Measurements from ENCODE around the gene PRICKLE4. TPM values are rescaled to one million over a fixed set of nuclear protein-coding genes. Genes with fewer than 3 reads are reported as not detected.
A peak's percentile ranks its signal among the peaks of the same experiment; 100 is the strongest.

Gene PRICKLE4
- total RNA-seq, 1 donor from 2014 or later, result 2.3 TPM

DNA sequence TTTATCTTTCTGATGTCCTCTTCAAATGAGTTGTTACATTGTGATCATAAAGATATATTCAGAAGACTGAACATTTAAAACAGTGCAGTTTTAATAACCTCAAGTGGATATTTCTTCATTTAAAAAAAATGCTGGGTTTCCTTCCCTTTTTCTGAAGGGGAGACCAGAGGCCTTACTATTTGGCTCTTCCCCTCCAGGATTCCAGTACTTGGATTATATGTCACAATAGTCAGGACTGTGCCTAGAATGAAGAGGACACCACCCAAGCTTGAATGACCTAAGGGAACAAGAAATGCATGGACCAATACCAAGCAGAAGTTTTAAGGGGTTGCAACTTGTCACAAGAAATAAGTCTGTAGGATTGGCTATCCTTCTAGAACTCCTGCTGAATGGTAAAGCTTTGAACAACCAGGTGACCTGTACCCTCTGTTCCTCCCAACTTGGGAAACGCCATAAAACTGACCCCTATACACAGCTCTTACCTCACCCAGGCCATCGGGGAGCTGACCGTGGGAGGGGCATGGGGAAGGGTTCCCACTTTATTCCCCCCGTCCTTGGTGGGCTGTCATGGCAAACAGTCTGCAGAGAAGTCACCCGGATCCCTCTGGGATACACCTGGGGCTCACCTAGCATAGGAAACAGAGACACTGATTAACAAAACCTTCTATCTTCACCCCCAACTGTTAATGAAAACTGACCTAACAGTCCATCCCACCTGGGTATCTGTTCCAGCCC, 2.9 kb upstream of the PRICKLE4 start:
- H3K9me3 Mint-ChIP-seq (ENCODE audit: unreplicated experiment), result no peaks in the 10 kb centered on the region
- no peaks in the 10 kb centered on the region for H3K27me3 Mint-ChIP-seq (ENCODE audit: unreplicated experiment)
- peak overlapping the region; percentile 14 for H3K4me3 Mint-ChIP-seq (ENCODE audit: unreplicated experiment)
- peaks cover 23% of the 10 kb centered on the region for H3K4me1 Mint-ChIP-seq (ENCODE audit: unreplicated experiment)
- H3K36me3 Mint-ChIP-seq (ENCODE audit: unreplicated experiment), result peaks cover 2% of the 10 kb centered on the region
- no peak overlapping the region for H3K27ac Mint-ChIP-seq (ENCODE audit: unreplicated experiment)
- no peak for DNase-seq (ENCODE audit: extremely low spot score, unreplicated experiment)
- TF ChIP-seq, protein P1, sequence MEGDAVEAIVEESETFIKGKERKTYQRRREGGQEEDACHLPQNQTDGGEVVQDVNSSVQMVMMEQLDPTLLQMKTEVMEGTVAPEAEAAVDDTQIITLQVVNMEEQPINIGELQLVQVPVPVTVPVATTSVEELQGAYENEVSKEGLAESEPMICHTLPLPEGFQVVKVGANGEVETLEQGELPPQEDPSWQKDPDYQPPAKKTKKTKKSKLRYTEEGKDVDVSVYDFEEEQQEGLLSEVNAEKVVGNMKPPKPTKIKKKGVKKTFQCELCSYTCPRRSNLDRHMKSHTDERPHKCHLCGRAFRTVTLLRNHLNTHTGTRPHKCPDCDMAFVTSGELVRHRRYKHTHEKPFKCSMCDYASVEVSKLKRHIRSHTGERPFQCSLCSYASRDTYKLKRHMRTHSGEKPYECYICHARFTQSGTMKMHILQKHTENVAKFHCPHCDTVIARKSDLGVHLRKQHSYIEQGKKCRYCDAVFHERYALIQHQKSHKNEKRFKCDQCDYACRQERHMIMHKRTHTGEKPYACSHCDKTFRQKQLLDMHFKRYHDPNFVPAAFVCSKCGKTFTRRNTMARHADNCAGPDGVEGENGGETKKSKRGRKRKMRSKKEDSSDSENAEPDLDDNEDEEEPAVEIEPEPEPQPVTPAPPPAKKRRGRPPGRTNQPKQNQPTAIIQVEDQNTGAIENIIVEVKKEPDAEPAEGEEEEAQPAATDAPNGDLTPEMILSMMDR (IDR thresholded peaks at IDR 0.05), result no peak

DNA sequence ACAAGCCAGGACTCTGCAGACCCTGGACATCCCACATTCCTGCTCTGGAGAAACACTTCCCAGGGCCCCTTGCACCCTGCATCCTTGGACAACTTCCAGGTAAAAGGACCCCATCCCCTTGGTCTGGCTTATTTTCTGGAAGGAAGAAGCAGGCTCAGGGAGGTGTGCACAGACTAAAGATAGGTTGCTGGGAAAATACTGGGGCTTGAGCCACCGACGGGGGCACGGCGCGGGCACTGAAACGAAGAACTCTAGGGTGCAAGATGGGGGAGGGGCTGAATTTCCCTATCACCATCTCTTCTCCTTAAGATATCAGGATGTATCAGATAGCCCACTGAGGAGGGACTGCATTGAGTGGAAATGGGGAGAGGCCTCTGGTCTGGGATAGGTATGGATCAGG, 1.7 kb upstream of the PRICKLE4 start:
- H3K9me3 Mint-ChIP-seq (ENCODE audit: unreplicated experiment), result no peaks in the 10 kb centered on the region
- H3K36me3 Mint-ChIP-seq (ENCODE audit: unreplicated experiment), result peaks cover 2% of the 10 kb centered on the region
- no peaks in the 10 kb centered on the region for H3K27me3 Mint-ChIP-seq (ENCODE audit: unreplicated experiment)
- peak overlapping the region; percentile 87 for H3K4me3 Mint-ChIP-seq (ENCODE audit: unreplicated experiment)
- H3K27ac Mint-ChIP-seq (ENCODE audit: unreplicated experiment), result peak overlapping the region; percentile 65
- TF ChIP-seq, protein P1 (IDR thresholded peaks at IDR 0.05), result no peak
- H3K4me1 Mint-ChIP-seq (ENCODE audit: unreplicated experiment), result peaks cover 23% of the 10 kb centered on the region
- no peak for DNase-seq (ENCODE audit: extremely low spot score, unreplicated experiment)

DNA sequence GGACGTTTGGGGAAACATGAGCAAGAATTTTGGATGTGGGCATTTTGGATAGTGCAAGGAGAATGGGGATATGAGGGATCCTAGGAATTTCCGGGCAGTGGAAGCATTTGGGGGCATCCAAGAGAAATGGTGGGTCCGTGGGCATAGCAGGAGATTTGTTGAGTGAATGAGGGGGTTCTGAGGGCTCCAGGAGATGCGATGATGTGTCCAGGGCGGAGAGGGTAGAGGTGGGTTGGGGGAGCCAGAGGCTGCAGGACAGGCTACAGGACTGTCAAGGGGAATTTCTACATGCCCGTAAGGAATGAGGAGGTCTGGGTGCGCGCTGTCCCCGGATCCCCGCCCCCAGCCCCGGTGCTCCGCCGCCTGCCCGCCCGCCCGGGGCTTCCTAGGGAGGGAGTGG, 1.2 kb upstream of the PRICKLE4 start:
- Mint-ChIP-seq H3K4me1 (ENCODE audit: unreplicated experiment) (peaks cover 23% of the 10 kb centered on the region), H3K27ac (ENCODE audit: unreplicated experiment) (peak overlapping the region; percentile 65), H3K27me3 (ENCODE audit: unreplicated experiment) (no peaks in the 10 kb centered on the region), H3K9me3 (ENCODE audit: unreplicated experiment) (no peaks in the 10 kb centered on the region), H3K36me3 (ENCODE audit: unreplicated experiment) (peaks cover 2% of the 10 kb centered on the region), H3K4me3 (ENCODE audit: unreplicated experiment) (peak overlapping the region; percentile 87)
- TF ChIP-seq, protein P1 (IDR thresholded peaks at IDR 0.05), result no peak
- DNase-seq (ENCODE audit: extremely low spot score, unreplicated experiment), result no peak

DNA sequence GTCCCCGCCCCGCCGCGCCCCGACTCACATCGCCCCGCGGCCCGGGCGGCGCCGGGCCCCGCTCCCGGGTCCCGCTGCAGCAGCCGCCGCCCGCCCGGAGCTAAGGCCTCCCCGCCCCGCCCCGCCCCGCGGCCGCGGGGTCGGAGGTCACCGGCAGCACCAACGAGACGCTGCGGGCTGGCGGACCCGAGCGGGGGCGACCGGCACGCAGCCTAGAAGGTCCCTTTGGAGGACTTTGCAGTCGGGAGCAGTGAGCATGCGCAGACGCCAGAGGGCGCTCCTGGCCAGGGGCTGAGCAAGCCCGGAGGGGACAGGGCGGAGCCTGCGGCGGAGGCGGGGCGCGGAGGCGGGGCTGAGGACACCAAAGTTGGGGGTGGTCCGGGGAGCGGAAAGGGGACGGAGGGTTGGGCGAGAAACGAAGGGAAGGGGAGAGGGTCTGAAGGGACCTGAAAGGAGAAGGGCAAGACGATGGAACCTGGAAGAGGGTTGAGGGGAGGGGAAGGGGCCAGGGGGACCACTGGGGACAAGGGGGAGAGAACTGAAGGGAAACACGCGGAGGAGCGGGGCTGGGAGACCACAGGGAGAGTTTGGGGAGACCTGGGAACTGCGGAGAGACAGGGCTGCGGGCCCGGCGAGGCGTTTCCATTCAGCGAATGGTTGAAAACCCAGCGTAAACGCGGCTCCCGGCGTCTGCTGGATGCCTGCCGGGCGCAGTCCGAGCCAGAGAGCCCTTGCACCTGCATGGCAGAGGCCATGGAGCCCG, 613 bp upstream of the PRICKLE4 start, which contains the start of gene FRS3:
FRS3 (minus strand) TSS at position 113 of the 763 bp plus-strand sequence. CDS start 2,913 bp downstream, outside the sequence.
- Mint-ChIP-seq H3K27ac (ENCODE audit: unreplicated experiment) (peak within 1 kb of the TSS; percentile 78), H3K36me3 (ENCODE audit: unreplicated experiment) (peaks cover 2% of the 10 kb centered on the region), H3K27me3 (ENCODE audit: unreplicated experiment) (no peaks in the 10 kb centered on the region), H3K9me3 (ENCODE audit: unreplicated experiment) (no peaks in the 10 kb centered on the region), H3K4me3 (ENCODE audit: unreplicated experiment) (peak within 1 kb of the TSS; percentile 89), H3K4me1 (ENCODE audit: unreplicated experiment) (peaks cover 23% of the 10 kb centered on the region)
- TF ChIP-seq, protein P1 (IDR thresholded peaks at IDR 0.05), result peak; percentile 92
- DNase-seq (ENCODE audit: extremely low spot score, unreplicated experiment), result peak; percentile 99

DNA sequence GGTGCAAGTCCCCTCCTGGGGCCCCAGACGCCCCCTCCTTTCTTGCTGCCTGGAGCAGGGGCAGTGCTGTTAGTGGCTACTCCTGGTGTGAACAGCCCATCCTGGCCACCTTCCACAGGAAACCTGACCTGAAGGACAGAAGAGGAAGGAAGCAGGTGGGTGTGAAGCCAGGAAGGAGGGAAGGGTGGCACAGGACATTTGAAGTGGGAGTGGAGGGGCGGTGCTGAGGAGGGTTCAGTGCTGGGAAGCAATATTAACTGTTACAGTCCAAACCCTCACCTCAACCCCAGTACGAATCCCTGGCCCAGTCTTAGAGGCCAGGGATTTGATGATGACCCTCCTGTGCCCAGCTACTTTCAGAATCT, 766 bp downstream of the PRICKLE4 start:
- peak overlapping the region; percentile 58 for H3K4me3 Mint-ChIP-seq (ENCODE audit: unreplicated experiment)
- TF ChIP-seq, protein P1 (IDR thresholded peaks at IDR 0.05), result no peak
- peaks cover 2% of the 10 kb centered on the region for H3K36me3 Mint-ChIP-seq (ENCODE audit: unreplicated experiment)
- H3K27ac Mint-ChIP-seq (ENCODE audit: unreplicated experiment), result peak overlapping the region; percentile 27
- no peak for DNase-seq (ENCODE audit: extremely low spot score, unreplicated experiment)
- no peaks in the 10 kb centered on the region for H3K27me3 Mint-ChIP-seq (ENCODE audit: unreplicated experiment)
- H3K4me1 Mint-ChIP-seq (ENCODE audit: unreplicated experiment), result peaks cover 28% of the 10 kb centered on the region
- no peaks in the 10 kb centered on the region for H3K9me3 Mint-ChIP-seq (ENCODE audit: unreplicated experiment)

Measured in osteocyte (in vitro differentiated cells).